IMR-90 (cell line): ENCODE measurements around the gene ASMTL. TPM values are rescaled to one million over a fixed set of nuclear protein-coding genes. Genes with fewer than 3 reads are reported as not detected.

Source experiments
- ATAC-seq: fragments of 200-7000 bp; cut with Tn5 transposase; 2 replicates; pipeline ENCODE4 v1.9.1; 2020; ENCODE audit warnings: low read depth, mild to moderate bottlenecking, moderate library complexity
- BruUV-seq: library from RNA; stranded (reverse); fragments of 400-500 nt; replicated peaks from 2 replicates; lab custom pipeline; 2021; lab: Mats Ljungman, UMichigan
- CTCF ChIA-PET: fragments of 300-600 bp; formaldehyde crosslinking; extraction: SDS; loops from one replicate; lab custom pipeline; 2021; ENCODE audit warnings: antibody characterized with exemption; lab: Yijun Ruan, JAX
- POLR2A ChIA-PET: fragments of 300-600 bp; sonication (Branson Sonifier 250); formaldehyde crosslinking; loops from one replicate; lab custom pipeline; 2022; ENCODE audit warnings: antibody characterized with exemption; ENCODE audit not compliant: unreplicated experiment; lab: Charles Lee
- DNase-seq: peaks from one replicate; pipeline ENCODE4 v3.0.0; 2013
- H2AFZ ChIP-seq: replicated peaks from 2 replicates; pipeline ENCODE3; 2013; ENCODE audit warnings: low read length, mild to moderate bottlenecking; ENCODE audit not compliant: poor library complexity
- H2AK5ac ChIP-seq: 2 replicates; pipeline ENCODE4 v1.6.1; 2013; ENCODE audit warnings: low read depth, low read length, inconsistent platforms
- H2AK9ac ChIP-seq: replicated peaks from 2 replicates; pipeline ENCODE3; 2013; ENCODE audit warnings: mild to moderate bottlenecking, low read depth, low read length, moderate library complexity; ENCODE audit not compliant: poor library complexity
- H2BK120ac ChIP-seq: 2 replicates; pipeline ENCODE4 v1.6.1; 2013; ENCODE audit warnings: low read depth, low read length, inconsistent platforms
- H2BK15ac ChIP-seq: 3 replicates; pipeline ENCODE4 v1.6.1; 2013; ENCODE audit warnings: low read depth, low read length, inconsistent platforms
- H2BK20ac ChIP-seq: 2 replicates; pipeline ENCODE4 v1.6.1; 2013; ENCODE audit warnings: low read depth, mild to moderate bottlenecking, inconsistent platforms, low read length, moderate library complexity
- H2BK5ac ChIP-seq: 2 replicates; pipeline ENCODE4 v1.6.1; 2013; ENCODE audit warnings: mild to moderate bottlenecking, low read depth, low read length, inconsistent platforms; ENCODE audit not compliant: poor library complexity, severe bottlenecking
- H3K14ac ChIP-seq: replicated peaks from 2 replicates; pipeline ENCODE4 v1.6.1; 2013; ENCODE audit warnings: low read depth, low read length, inconsistent platforms
- H3K18ac ChIP-seq: 2 replicates; pipeline ENCODE4 v1.6.1; 2013; ENCODE audit warnings: low read depth, low read length, control low read depth
- H3K23ac ChIP-seq: 2 replicates; pipeline ENCODE4 v1.6.1; 2013; ENCODE audit warnings: low read depth, low read length, inconsistent platforms
- H3K27ac ChIP-seq: 2 replicates; pipeline ENCODE4 v1.5.1; 2013; ENCODE audit warnings: mild to moderate bottlenecking, control low read depth, low read length; ENCODE audit not compliant: insufficient read depth
- H3K27me3 ChIP-seq: 2 replicates; pipeline ENCODE4 v1.6.1; 2013; ENCODE audit warnings: low read length; ENCODE audit not compliant: control insufficient read depth, insufficient read depth
- H3K36me3 ChIP-seq: 2 replicates; pipeline ENCODE4 v1.6.1; 2013; ENCODE audit warnings: low read length, mixed read lengths; ENCODE audit not compliant: control insufficient read depth, insufficient read depth
- H3K4ac ChIP-seq: 2 replicates; pipeline ENCODE4 v1.6.1; 2013; ENCODE audit warnings: low read depth, low read length, inconsistent platforms
- H3K4me1 ChIP-seq: 2 replicates; pipeline ENCODE4 v1.6.1; 2013; ENCODE audit warnings: low read length, mixed read lengths; ENCODE audit not compliant: control insufficient read depth, insufficient read depth
- H3K4me2 ChIP-seq: 2 replicates; pipeline ENCODE4 v1.6.1; 2013; ENCODE audit warnings: low read depth, mild to moderate bottlenecking, control low read depth, low read length, moderate library complexity
- H3K4me3 ChIP-seq: 2 replicates; pipeline ENCODE4 v1.5.1; 2013; ENCODE audit warnings: low read depth, mild to moderate bottlenecking, control low read depth, low read length, moderate library complexity; ENCODE audit not compliant: insufficient read depth
- H3K56ac ChIP-seq: 2 replicates; pipeline ENCODE4 v1.6.1; 2013; ENCODE audit warnings: low read length, inconsistent platforms; ENCODE audit not compliant: insufficient read depth; ENCODE audit errors: extremely low read depth
- H3K79me1 ChIP-seq, 2 experiments: 2 replicates each; pipeline ENCODE4 v1.6.1; 2013; ENCODE audit warnings: low read length in 2 of 2, inconsistent platforms in 1 of 2, low read depth in 1 of 2
- H3K9ac ChIP-seq: 2 replicates; pipeline ENCODE4 v1.6.1; 2013; ENCODE audit warnings: low read depth, low read length, control low read depth
- H3K9me1 ChIP-seq: 2 replicates; pipeline ENCODE4 v1.6.1; 2013; ENCODE audit warnings: low read length, inconsistent platforms; ENCODE audit not compliant: insufficient read depth
- H3K9me3 ChIP-seq: 2 replicates; pipeline ENCODE4 v1.6.1; 2013; ENCODE audit warnings: low read length; ENCODE audit not compliant: control insufficient read depth, insufficient read depth
- H4K20me1 ChIP-seq: 2 replicates; pipeline ENCODE4 v1.6.1; 2013; ENCODE audit warnings: low read length, inconsistent platforms; ENCODE audit not compliant: insufficient read depth
- H4K5ac ChIP-seq: 2 replicates; pipeline ENCODE4 v1.6.1; 2013; ENCODE audit warnings: mild to moderate bottlenecking, low read depth, low read length, control low read depth
- H4K8ac ChIP-seq, 2 experiments: 2 replicates each; pipeline ENCODE4 v1.6.1; 2013; ENCODE audit warnings: low read depth in 2 of 2, low read length in 2 of 2, control low read depth in 1 of 2, inconsistent platforms in 1 of 2
- H4K91ac ChIP-seq: 2 replicates; pipeline ENCODE4 v1.6.1; 2013; ENCODE audit warnings: low read depth, low read length, inconsistent platforms; ENCODE audit not compliant: insufficient read depth
- BHLHE40 ChIP-seq: fragments of 150-350 bp; IDR thresholded peaks from 2 replicates; pipeline ENCODE4 v1.6.1; 2016; ENCODE audit warnings: mild to moderate bottlenecking, low read depth, low read length
- CEBPB ChIP-seq: IDR thresholded peaks from 2 replicates; pipeline ENCODE4 v1.6.1; 2012; ENCODE audit warnings: low read depth, low read length, improper control_type of control experiment
- CHD1 ChIP-seq: IDR thresholded peaks from 2 replicates; pipeline ENCODE4 v1.6.1; 2012; ENCODE audit warnings: low read depth, low read length, improper control_type of control experiment
- ELK1 ChIP-seq: fragments of 150-350 bp; IDR thresholded peaks from 2 replicates; pipeline ENCODE4 v1.6.1; 2016; ENCODE audit warnings: low read depth, mild to moderate bottlenecking, low read length, moderate library complexity, borderline replicate concordance
- FOS ChIP-seq: fragments of 150-350 bp; IDR thresholded peaks from 2 replicates; pipeline ENCODE4 v1.6.1; 2016; ENCODE audit warnings: low read depth, low read length
- MAFK ChIP-seq: IDR thresholded peaks from 2 replicates; pipeline ENCODE4 v1.6.1; 2012; ENCODE audit warnings: low read depth, low read length, improper control_type of control experiment
- MAZ ChIP-seq: IDR thresholded peaks from 2 replicates; pipeline ENCODE4 v1.6.1; 2012; ENCODE audit warnings: low read depth, mild to moderate bottlenecking, low read length, improper control_type of control experiment, moderate library complexity, borderline replicate concordance
- MXI1 ChIP-seq: IDR thresholded peaks from 2 replicates; pipeline ENCODE4 v1.6.1; 2012; ENCODE audit warnings: low read depth, mild to moderate bottlenecking, low read length, moderate library complexity, borderline replicate concordance
- NFE2L2 ChIP-seq: fragments of 150-350 bp; IDR thresholded peaks from 2 replicates; pipeline ENCODE4 v1.6.1; 2016; ENCODE audit warnings: low read depth, mild to moderate bottlenecking, low read length
- POLR2A ChIP-seq: IDR thresholded peaks from 2 replicates; pipeline ENCODE4 v1.6.1; 2012; ENCODE audit warnings: mild to moderate bottlenecking, low read depth, low read length
- RAD21 ChIP-seq: IDR thresholded peaks from 2 replicates; pipeline ENCODE4 v1.6.1; 2012; ENCODE audit warnings: low read length, improper control_type of control experiment
- RCOR1 ChIP-seq: IDR thresholded peaks from 2 replicates; pipeline ENCODE4 v1.6.1; 2012; ENCODE audit warnings: mild to moderate bottlenecking, low read length, improper control_type of control experiment; ENCODE audit not compliant: insufficient replicate concordance
- SMC3 ChIP-seq: fragments of 150-350 bp; IDR thresholded peaks from 2 replicates; pipeline ENCODE4 v1.6.1; 2016; ENCODE audit warnings: low read depth, mild to moderate bottlenecking, antibody characterized with exemption, low read length, moderate library complexity
- WGBS, 2 experiments: methylation state at CpG; one replicate each; pipeline versions ENCODE4 v1.1.5 to v1.1.7; 2013; ENCODE audit warnings: missing lambda C conversion rate in 2 of 2; ENCODE audit not compliant: insufficient read length in 1 of 2; ENCODE audit errors: extremely low coverage in 2 of 2; 5-methylcytosine and 5-hydroxymethylcytosine counted together
- dilution Hi-C: fragments of 300-500 bp; cut with HindIII; formaldehyde crosslinking; loops from one replicate; pipeline ENCODE4 v1.14.3; 2018; ENCODE audit warnings: low sequenced_read_pairs; ENCODE audit not compliant: unreplicated experiment
- in situ Hi-C: fragments of 300-500 bp; cut with MboI; formaldehyde crosslinking; loops from 3 replicates; pipeline ENCODE4 v1.14.3; 2019; ENCODE audit warnings: low sequenced_read_pairs, inconsistent platforms, mixed read lengths
- intact Hi-C: fragments of 100-400 bp; cut with micrococcal nuclease; formaldehyde crosslinking; loops from 2 replicates; pipeline ENCODE4 v1.10.0; 2022
- polyA plus RNA-seq, 3 experiments: library from polyadenylated mRNA; depleted of rRNA; stranded (reverse); fragments of >200 nt; gene quantifications; 2 replicates each; pipeline ENCODE4 v1.2.3, GENCODE V29; 2012; ENCODE audit warnings: low replicate concordance in 1 of 3
- total RNA-seq: library from RNA; depleted of rRNA; stranded (reverse); fragments of >200 nt; gene quantifications from 2 replicates; pipeline ENCODE4 v1.2.3, GENCODE V29; 2012
- TF ChIP-seq, protein P1 (sequence below): conservative IDR thresholded peaks from 2 replicates; pipeline ENCODE4 v1.5.1; 2012; ENCODE audit warnings: mild to moderate bottlenecking, low read depth, low read length, improper control_type of control experiment
- TF ChIP-seq, protein P2 (sequence below): fragments of 150-350 bp; IDR thresholded peaks from 2 replicates; pipeline ENCODE4 v1.6.1; 2017; ENCODE audit warnings: mild to moderate bottlenecking, antibody characterized with exemption, low read length, low read depth

ASMTL gene
- total and polyA plus RNA-seq, 2 of the 4 experiments (the other 2 are of a cell fraction) = 13.4 to 33.4 TPM

DNA sequence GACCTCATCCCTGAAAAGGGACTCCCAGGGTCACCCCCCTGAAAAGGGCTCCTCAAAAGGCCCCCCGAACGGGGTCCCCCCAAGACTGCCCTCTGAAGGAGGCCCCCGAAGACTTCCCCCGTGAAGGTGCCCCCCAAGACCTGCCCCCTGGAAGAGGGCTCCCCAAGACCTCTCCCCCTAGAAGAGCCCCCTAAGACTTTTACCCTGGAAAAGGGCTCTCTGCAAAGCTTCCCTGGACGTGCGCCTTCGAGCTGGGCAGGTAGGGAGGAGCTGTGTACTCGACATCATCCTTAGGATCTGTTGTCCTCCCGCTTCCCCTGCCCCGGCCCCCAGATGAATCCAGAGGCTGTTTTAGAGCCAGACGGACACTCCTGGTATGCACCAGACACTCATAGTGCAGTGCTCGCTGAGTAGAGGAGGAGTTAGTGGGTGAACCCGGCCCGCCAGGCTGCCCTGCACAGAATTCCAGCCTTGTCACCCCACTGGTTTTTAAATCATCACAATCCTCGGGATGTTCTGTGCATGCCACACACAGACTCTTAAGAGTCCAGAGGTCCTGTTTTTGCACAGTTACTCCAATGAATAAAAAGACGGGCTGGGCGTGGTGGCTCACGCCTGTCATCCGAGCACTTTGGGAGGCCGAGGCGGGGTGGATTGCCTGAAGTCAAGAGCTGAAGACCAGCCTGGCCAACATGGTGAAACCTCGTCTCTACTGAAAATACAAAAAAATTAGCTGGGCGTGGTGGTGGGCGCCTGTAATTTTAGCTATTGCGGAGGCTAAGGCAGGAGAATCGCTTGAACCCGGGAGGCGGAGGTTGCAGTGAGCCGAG, 55.1 kb downstream of the ASMTL start:
- H3K27me3 ChIP-seq = no peaks in the 10 kb centered on the region
- DNase-seq (no peak), ATAC-seq (no peak)
- no peak overlapping the region for H3K23ac ChIP-seq
- no peak overlapping the region for H3K4me3 ChIP-seq
- H3K4me2 ChIP-seq = no peak overlapping the region
- no peak overlapping the region for H4K5ac ChIP-seq
- dilution Hi-C loops = no loop called here
- ChIA-PET POLR2A (no interaction called here), CTCF (no interaction called here)
- H3K9ac ChIP-seq = no peak overlapping the region
- 96% methylated on average over 9 of the region's 29 CpGs; no CpG with 5 or more reads in 1 of the 2 experiments for whole genome bisulfite sequencing, 2 experiments
- no peaks in the 10 kb centered on the region for H3K9me3 ChIP-seq
- BruUV-seq = no TSS peak
- no peak overlapping the region for H2AFZ ChIP-seq
- peaks cover 10% of the 10 kb centered on the region for H3K36me3 ChIP-seq
- no peak overlapping the region for H2BK120ac ChIP-seq
- no peak overlapping the region for H3K56ac ChIP-seq
- H3K18ac ChIP-seq = no peak overlapping the region
- H3K9me1 ChIP-seq = no peaks in the 10 kb centered on the region
- H2BK20ac ChIP-seq = no peak overlapping the region
- H2BK15ac ChIP-seq = no peak overlapping the region
- no peak overlapping the region for H3K4ac ChIP-seq
- H3K79me1 ChIP-seq = peaks cover 10 to 15% of the 10 kb centered on the region in 2 experiments; a peak in 3 of 4 replicates
- no peak overlapping the region for H2AK5ac ChIP-seq
- no peak overlapping the region for H3K14ac ChIP-seq
- no peaks in the 10 kb centered on the region; the same call in 1 of the 2 replicates for H3K4me1 ChIP-seq
- H4K91ac ChIP-seq = no peak overlapping the region
- H4K8ac ChIP-seq = no peak overlapping the region
- no peak overlapping the region for H2BK5ac ChIP-seq
- intact Hi-C loops = loop anchor here (10.0 kb wide), 1 partner anchor 47 kb away; no protein-coding TSS in a partner anchor
- H2AK9ac ChIP-seq = no peak overlapping the region
- in situ Hi-C loops = no loop called here
- H3K27ac ChIP-seq = no peak overlapping the region
- H4K20me1 ChIP-seq = no peaks in the 10 kb centered on the region
- TF ChIP-seq BHLHE40 = no peak
- TF ChIP-seq ELK1 = no peak
- TF ChIP-seq, protein P1, sequence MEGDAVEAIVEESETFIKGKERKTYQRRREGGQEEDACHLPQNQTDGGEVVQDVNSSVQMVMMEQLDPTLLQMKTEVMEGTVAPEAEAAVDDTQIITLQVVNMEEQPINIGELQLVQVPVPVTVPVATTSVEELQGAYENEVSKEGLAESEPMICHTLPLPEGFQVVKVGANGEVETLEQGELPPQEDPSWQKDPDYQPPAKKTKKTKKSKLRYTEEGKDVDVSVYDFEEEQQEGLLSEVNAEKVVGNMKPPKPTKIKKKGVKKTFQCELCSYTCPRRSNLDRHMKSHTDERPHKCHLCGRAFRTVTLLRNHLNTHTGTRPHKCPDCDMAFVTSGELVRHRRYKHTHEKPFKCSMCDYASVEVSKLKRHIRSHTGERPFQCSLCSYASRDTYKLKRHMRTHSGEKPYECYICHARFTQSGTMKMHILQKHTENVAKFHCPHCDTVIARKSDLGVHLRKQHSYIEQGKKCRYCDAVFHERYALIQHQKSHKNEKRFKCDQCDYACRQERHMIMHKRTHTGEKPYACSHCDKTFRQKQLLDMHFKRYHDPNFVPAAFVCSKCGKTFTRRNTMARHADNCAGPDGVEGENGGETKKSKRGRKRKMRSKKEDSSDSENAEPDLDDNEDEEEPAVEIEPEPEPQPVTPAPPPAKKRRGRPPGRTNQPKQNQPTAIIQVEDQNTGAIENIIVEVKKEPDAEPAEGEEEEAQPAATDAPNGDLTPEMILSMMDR = no peak
- TF ChIP-seq RAD21 = no peak
- TF ChIP-seq RCOR1 = no peak
- no peak for TF ChIP-seq MXI1
- TF ChIP-seq POLR2A = no peak
- TF ChIP-seq, protein P2, sequence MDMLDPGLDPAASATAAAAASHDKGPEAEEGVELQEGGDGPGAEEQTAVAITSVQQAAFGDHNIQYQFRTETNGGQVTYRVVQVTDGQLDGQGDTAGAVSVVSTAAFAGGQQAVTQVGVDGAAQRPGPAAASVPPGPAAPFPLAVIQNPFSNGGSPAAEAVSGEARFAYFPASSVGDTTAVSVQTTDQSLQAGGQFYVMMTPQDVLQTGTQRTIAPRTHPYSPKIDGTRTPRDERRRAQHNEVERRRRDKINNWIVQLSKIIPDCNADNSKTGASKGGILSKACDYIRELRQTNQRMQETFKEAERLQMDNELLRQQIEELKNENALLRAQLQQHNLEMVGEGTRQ = no peak
- no peak for TF ChIP-seq FOS
- TF ChIP-seq CHD1 = no peak
- no peak for TF ChIP-seq MAFK
- TF ChIP-seq NFE2L2 = no peak
- TF ChIP-seq CEBPB = no peak
- TF ChIP-seq MAZ = no peak
- no peak for TF ChIP-seq SMC3
